HG02678 (cell line): Measurements from ENCODE around the gene ST6GALNAC5.

Source experiments
- ATAC-seq: cut with Tn5 transposase; IDR thresholded peaks from one replicate; pipeline ENCODE4 v1.9.1; 2021; ENCODE audit warnings: mild to moderate bottlenecking, moderate library complexity; ENCODE audit not compliant: unreplicated experiment

The ST6GALNAC5 gene

GRCh38 chr1:76998582-76999223 is 131.4 kb downstream of the ST6GALNAC5 start:
- ATAC-seq: no peak

GRCh38 chr1:77007675-77008074 is 140.4 kb downstream of the ST6GALNAC5 start:
- ATAC-seq: no peak

- no peak for ATAC-seq
These were observed 143.7 kb downstream of the ST6GALNAC5 start for GRCh38 chr1:77010937-77011336.

GRCh38 chr1:77012066-77012465 is 144.8 kb downstream of the ST6GALNAC5 start:
- ATAC-seq: no peak

- no peak for ATAC-seq
These were observed 147.0 kb downstream of the ST6GALNAC5 start for GRCh38 chr1:77014073-77014788.

GRCh38 chr1:77015748-77016341 is 148.6 kb downstream of the ST6GALNAC5 start:
- ATAC-seq: no peak

GRCh38 chr1:77016386-77016985 is 149.2 kb downstream of the ST6GALNAC5 start:
- ATAC-seq: no peak

GRCh38 chr1:77018311-77018710 is 151.0 kb downstream of the ST6GALNAC5 start:
- ATAC-seq: no peak

- no peak for ATAC-seq
These were observed 151.5 kb downstream of the ST6GALNAC5 start for GRCh38 chr1:77018761-77019160.

- no peak for ATAC-seq
These were observed 154.5 kb downstream of the ST6GALNAC5 start for GRCh38 chr1:77021732-77022131.

- no peak for ATAC-seq
These were observed 157.2 kb downstream of the ST6GALNAC5 start for GRCh38 chr1:77024500-77024899.

- ATAC-seq: no peak
These were observed 158.3 kb downstream of the ST6GALNAC5 start for GRCh38 chr1:77025599-77025998.

- no peak for ATAC-seq
These were observed 158.9 kb downstream of the ST6GALNAC5 start for GRCh38 chr1:77026135-77026534.

- no peak for ATAC-seq
These were observed 159.4 kb downstream of the ST6GALNAC5 start for GRCh38 chr1:77026640-77027039.

GRCh38 chr1:77027847-77028246 is 160.6 kb downstream of the ST6GALNAC5 start:
- no peak for ATAC-seq

GRCh38 chr1:77030401-77031105 is 163.3 kb downstream of the ST6GALNAC5 start:
- no peak for ATAC-seq

GRCh38 chr1:77031106-77031662 is 163.9 kb downstream of the ST6GALNAC5 start:
- ATAC-seq: no peak

GRCh38 chr1:77036560-77036959 is 169.3 kb downstream of the ST6GALNAC5 start:
- no peak for ATAC-seq

GRCh38 chr1:77037038-77037437 is 169.8 kb downstream of the ST6GALNAC5 start:
- no peak for ATAC-seq

GRCh38 chr1:77038000-77038399 is 170.7 kb downstream of the ST6GALNAC5 start:
- ATAC-seq: no peak

- no peak for ATAC-seq
These were observed 171.8 kb downstream of the ST6GALNAC5 start for GRCh38 chr1:77039111-77039510.
